Astrocyte of the cerebellum (primary cell): ENCODE data around the gene CHI3L2.

Experiments used
- DNase-seq: peaks from one replicate; pipeline ENCODE4 v3.0.0-alpha.2; 2011; ENCODE audit warnings: low read depth
- H3K4me3 ChIP-seq: 2 replicates; pipeline ENCODE4 v1.5.1; 2011; ENCODE audit warnings: mild to moderate bottlenecking, low read depth, low read length, moderate library complexity
- in situ Hi-C: cut with HindIII; loops from 2 replicates; pipeline ENCODE4 v1.10.0; 2017; ENCODE audit warnings: low sequenced_read_pairs
- TF ChIP-seq, protein P1 (sequence below): IDR thresholded peaks from 2 replicates; pipeline ENCODE4 v1.5.1; 2012; ENCODE audit warnings: low read length, low read depth, moderate library complexity, mild to moderate bottlenecking; ENCODE audit errors: missing control alignments

Gene CHI3L2

DNA sequence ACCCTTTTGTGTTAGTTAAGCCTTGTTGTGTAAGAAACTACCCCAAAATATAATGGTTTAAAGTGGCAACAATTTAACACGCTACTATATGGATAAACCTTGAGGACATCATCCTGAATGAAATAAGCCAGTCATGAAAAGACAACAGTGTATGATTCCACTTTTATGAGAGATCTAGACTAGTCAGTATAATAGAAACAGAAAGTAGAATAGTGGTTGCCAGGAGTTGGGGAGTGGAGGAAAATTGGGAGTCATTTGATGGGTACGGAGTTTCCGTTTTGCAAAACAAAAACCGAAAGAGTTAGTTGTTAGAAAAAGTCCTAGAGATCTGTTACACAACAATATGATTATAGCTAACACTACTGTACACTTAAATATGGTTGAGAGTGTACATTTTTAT is 47.1 kb downstream of the CHI3L2 start:
- no peak overlapping the region for H3K4me3 ChIP-seq
- in situ Hi-C loops, result no loop called here

GRCh38 chr1:111275079-111275478 is 47.6 kb downstream of the CHI3L2 start:
- no peak overlapping the region for H3K4me3 ChIP-seq
- DNase-seq, result peak; percentile 66
- in situ Hi-C loops, result no loop called here
- TF ChIP-seq, protein P1, sequence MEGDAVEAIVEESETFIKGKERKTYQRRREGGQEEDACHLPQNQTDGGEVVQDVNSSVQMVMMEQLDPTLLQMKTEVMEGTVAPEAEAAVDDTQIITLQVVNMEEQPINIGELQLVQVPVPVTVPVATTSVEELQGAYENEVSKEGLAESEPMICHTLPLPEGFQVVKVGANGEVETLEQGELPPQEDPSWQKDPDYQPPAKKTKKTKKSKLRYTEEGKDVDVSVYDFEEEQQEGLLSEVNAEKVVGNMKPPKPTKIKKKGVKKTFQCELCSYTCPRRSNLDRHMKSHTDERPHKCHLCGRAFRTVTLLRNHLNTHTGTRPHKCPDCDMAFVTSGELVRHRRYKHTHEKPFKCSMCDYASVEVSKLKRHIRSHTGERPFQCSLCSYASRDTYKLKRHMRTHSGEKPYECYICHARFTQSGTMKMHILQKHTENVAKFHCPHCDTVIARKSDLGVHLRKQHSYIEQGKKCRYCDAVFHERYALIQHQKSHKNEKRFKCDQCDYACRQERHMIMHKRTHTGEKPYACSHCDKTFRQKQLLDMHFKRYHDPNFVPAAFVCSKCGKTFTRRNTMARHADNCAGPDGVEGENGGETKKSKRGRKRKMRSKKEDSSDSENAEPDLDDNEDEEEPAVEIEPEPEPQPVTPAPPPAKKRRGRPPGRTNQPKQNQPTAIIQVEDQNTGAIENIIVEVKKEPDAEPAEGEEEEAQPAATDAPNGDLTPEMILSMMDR, result no peak

More for the DNA sequence above, 47.1 kb downstream of the CHI3L2 start:
- TF ChIP-seq, protein P1, result no peak
- no peak for DNase-seq

GRCh38 chr1:111275780-111276433 is 48.4 kb downstream of the CHI3L2 start:
- in situ Hi-C loops, result no loop called here
- no peak overlapping the region for H3K4me3 ChIP-seq
- no peak for DNase-seq
- TF ChIP-seq, protein P1, result no peak

- DNase-seq, result no peak
- in situ Hi-C loops, result no loop called here
- TF ChIP-seq, protein P1, result no peak
- no peak overlapping the region for H3K4me3 ChIP-seq
Observed at GRCh38 chr1:111279144-111279543, 51.6 kb downstream of the CHI3L2 start.

DNA sequence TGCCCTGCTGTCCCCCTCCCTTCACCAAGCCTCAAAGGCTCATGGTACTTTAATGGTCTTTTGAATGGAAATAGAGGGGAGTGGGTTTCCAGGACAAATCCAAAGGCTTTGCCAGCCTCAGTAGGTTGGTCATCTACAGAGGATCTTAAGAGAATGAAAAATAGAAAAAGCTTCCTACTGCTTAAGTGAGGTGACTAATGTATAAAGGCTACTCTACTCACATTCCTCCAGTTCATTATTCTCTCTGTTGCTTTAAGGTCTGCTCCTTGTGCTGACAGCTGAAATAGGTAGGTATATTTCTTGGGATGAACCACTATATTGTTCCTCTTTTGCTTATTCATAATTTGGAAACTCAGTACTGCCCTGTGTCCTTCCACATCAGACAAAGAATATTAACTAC is 52.8 kb downstream of the CHI3L2 start:
- in situ Hi-C loops, result no loop called here
- TF ChIP-seq, protein P1, result no peak
- no peak overlapping the region for H3K4me3 ChIP-seq
- DNase-seq, result no peak

- TF ChIP-seq, protein P1, result no peak
- no peak overlapping the region for H3K4me3 ChIP-seq
- DNase-seq, result no peak
- in situ Hi-C loops, result no loop called here
Observed at GRCh38 chr1:111281411-111281810, 53.9 kb downstream of the CHI3L2 start.
